Activated B cell treated with CpG ODN at 0.5 μM for 24 hours (primary cell): ENCODE results near the gene LTBR. TPM values are rescaled to one million over a fixed set of nuclear protein-coding genes. Genes with fewer than 3 reads are reported as not detected.

Experiments used
- ATAC-seq: fragments of 200-7000 bp; cut with Tn5 transposase; one replicate; pipeline ENCODE4 v1.10.0; 2021; ENCODE audit warnings: low read depth, mild to moderate bottlenecking, moderate library complexity
- CTCF ChIA-PET: fragments of 350-600 bp; sonication (Branson Sonifier 250); formaldehyde crosslinking; loops from one replicate; lab custom pipeline; 2021; ENCODE audit warnings: antibody characterized with exemption; lab: Charles Lee
- POLR2A ChIA-PET: fragments of 350-600 bp; sonication (Branson Sonifier 250); formaldehyde crosslinking; loops from one replicate; lab custom pipeline; 2021; ENCODE audit warnings: antibody characterized with exemption; lab: Charles Lee
- DNase-seq: peaks from one replicate; pipeline ENCODE4 v3.0.0; 2022
- H3K27ac Mint-ChIP-seq: one replicate; pipeline ENCODE4 v1.8.0; 2020; ENCODE audit warnings: mixed read lengths
- H3K27me3 Mint-ChIP-seq: one replicate; pipeline ENCODE4 v1.8.0; 2021; ENCODE audit warnings: mixed read lengths
- H3K36me3 Mint-ChIP-seq: one replicate; pipeline ENCODE4 v1.8.0; 2021; ENCODE audit warnings: low read depth, mixed read lengths
- H3K4me1 Mint-ChIP-seq: one replicate; pipeline ENCODE4 v1.8.0; 2021; ENCODE audit warnings: mixed read lengths
- H3K4me3 Mint-ChIP-seq: one replicate; pipeline ENCODE4 v1.8.0; 2020; ENCODE audit warnings: mild to moderate bottlenecking, mixed read lengths
- H3K9me3 Mint-ChIP-seq: one replicate; pipeline ENCODE4 v1.8.0; 2020; ENCODE audit warnings: mixed read lengths
- intact Hi-C: fragments of 100-400 bp; cut with micrococcal nuclease; formaldehyde crosslinking; loops from one replicate; pipeline ENCODE4 v1.15.1; 2024
- total RNA-seq: library from RNA; stranded (reverse); gene quantifications from 2 replicates; pipeline ENCODE4 v1.2.3, GENCODE V29; 2022
- TF ChIP-seq, protein P1 (sequence below): fragments of 200-600 bp; IDR thresholded peaks from one replicate; pipeline ENCODE4 v1.8.0; 2022; ENCODE audit warnings: antibody characterized with exemption, mild to moderate bottlenecking

LTBR gene
- total RNA-seq, 1 donor from 2014 or later = 0.33 TPM

DNA sequence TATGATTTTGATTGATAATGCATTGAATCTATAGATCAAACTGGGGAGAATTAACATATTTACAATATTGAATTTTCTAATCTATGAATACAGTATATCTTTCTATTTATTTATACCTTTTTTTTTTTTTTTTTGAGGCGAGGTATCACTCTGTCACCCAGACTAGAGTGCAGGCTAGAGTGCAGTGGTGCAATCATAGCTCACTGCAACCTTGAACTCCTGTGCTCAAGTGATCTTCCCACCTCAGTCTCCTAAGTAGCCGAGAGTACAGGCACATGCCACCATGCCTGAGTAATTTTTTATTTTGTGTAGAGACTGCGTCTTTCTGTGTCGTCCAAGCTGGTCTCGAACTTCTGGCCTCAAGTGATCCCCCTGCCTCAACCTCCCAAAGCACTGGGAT, 20.4 kb downstream of the LTBR start:
- no peaks in the 10 kb centered on the region for H3K4me1 Mint-ChIP-seq
- intact Hi-C loops = no loop called here
- H3K27me3 Mint-ChIP-seq = peaks cover 13% of the 10 kb centered on the region
- TF ChIP-seq, protein P1, sequence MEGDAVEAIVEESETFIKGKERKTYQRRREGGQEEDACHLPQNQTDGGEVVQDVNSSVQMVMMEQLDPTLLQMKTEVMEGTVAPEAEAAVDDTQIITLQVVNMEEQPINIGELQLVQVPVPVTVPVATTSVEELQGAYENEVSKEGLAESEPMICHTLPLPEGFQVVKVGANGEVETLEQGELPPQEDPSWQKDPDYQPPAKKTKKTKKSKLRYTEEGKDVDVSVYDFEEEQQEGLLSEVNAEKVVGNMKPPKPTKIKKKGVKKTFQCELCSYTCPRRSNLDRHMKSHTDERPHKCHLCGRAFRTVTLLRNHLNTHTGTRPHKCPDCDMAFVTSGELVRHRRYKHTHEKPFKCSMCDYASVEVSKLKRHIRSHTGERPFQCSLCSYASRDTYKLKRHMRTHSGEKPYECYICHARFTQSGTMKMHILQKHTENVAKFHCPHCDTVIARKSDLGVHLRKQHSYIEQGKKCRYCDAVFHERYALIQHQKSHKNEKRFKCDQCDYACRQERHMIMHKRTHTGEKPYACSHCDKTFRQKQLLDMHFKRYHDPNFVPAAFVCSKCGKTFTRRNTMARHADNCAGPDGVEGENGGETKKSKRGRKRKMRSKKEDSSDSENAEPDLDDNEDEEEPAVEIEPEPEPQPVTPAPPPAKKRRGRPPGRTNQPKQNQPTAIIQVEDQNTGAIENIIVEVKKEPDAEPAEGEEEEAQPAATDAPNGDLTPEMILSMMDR = no peak
- no peak for DNase-seq
- H3K27ac Mint-ChIP-seq = no peak overlapping the region
- no peaks in the 10 kb centered on the region for H3K36me3 Mint-ChIP-seq
- no peak overlapping the region for H3K4me3 Mint-ChIP-seq
- no peak for ATAC-seq
- ChIA-PET CTCF (no interaction called here), POLR2A (interaction anchor here (0.6 kb wide), 1 partner anchor 614 kb away, joined by 3 read pairs; the partner anchor contains the start of gene LPCAT3)
- no peaks in the 10 kb centered on the region for H3K9me3 Mint-ChIP-seq

DNA sequence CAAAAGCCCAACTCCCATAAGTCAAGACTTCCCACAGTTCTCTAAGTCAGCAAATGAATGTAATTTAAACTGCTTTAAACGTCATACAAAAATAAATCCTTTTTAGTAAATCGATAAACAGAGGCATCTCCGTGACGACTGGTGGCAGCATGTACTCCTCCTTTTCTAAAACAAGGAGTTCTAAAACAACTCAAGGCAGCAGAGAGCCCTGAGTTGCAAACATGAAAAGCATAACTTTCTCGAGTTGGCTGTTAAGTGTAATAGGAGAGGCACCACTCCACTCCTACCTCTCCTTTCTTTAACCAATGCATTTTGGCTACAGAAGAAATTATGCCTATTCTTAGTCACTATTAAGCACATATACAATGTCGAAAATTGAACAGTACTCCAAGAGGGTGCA, 22.0 kb downstream of the LTBR start:
- POLR2A ChIA-PET = no interaction called here
- TF ChIP-seq, protein P1 = no peak
- peaks cover 8% of the 10 kb centered on the region for H3K27me3 Mint-ChIP-seq
- DNase-seq = no peak
- intact Hi-C loops = no loop called here
- H3K36me3 Mint-ChIP-seq = no peaks in the 10 kb centered on the region
- no peaks in the 10 kb centered on the region for H3K4me1 Mint-ChIP-seq
- CTCF ChIA-PET = no interaction called here
- H3K4me3 Mint-ChIP-seq = no peak overlapping the region
- no peaks in the 10 kb centered on the region for H3K9me3 Mint-ChIP-seq
- ATAC-seq = no peak
- H3K27ac Mint-ChIP-seq = no peak overlapping the region

DNA sequence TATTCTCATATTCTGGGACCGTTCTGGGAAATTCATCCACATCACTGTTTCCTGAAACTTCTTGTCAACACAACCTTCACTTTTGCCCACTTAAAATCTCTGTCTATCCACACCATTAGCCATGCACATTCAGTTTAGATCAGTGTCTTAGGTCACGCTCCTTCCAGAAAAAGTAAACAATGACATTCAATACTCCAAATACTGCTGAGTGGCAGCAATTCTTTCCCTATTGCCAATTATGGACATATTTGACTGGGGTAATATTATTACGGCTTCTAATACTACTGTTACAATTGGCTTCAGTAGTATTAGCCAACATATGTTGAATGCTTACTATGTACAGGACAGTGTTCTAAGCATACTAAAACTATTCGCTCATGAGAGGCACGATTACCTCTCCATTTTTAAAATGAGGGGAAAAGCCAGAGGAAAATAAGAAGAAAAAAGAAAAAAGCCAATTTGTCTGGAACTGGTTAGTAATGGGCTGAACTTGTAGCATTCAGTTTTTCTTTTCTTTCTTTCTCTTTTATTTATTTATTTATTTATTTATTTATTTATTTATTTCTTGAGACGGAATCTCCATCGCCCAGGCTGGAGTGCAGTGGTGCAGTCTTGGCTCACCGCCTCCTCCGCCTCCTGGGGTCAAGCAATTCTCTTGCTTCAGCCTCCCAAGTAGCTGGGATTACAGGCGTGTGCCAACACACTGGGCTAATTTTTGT, 23.4 kb downstream of the LTBR start:
- Mint-ChIP-seq H3K27me3 (peaks cover 13% of the 10 kb centered on the region), H3K9me3 (no peaks in the 10 kb centered on the region), H3K27ac (no peak overlapping the region), H3K4me1 (no peaks in the 10 kb centered on the region), H3K4me3 (no peak overlapping the region), H3K36me3 (no peaks in the 10 kb centered on the region)
- CTCF ChIA-PET = no interaction called here
- DNase-seq = no peak
- intact Hi-C loops = no loop called here
- no peak for ATAC-seq
- POLR2A ChIA-PET = no interaction called here
- TF ChIP-seq, protein P1 = no peak

DNA sequence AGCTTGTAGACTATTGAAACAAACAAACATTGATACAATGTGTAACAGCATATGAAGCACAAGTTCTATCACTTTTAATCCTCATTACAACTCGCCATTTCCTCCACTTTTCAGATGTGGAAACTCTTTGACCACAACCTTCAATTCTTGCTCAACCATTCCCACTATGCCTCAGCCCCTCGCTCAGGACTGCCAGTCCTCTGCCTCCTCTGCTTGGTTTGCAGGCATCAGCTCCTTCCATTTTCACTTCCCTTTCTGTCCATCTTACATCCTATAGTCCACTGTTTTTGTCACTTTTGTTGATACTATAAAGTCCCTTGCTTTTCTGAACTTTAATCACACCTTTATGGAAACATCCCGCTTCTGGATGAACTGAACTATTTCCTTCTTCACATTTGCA, 32.6 kb downstream of the LTBR start:
- H3K27ac Mint-ChIP-seq = no peak overlapping the region
- H3K4me3 Mint-ChIP-seq = no peak overlapping the region
- H3K4me1 Mint-ChIP-seq = peaks cover 7% of the 10 kb centered on the region
- no peaks in the 10 kb centered on the region for H3K36me3 Mint-ChIP-seq
- DNase-seq (no peak), ATAC-seq (no peak)
- POLR2A ChIA-PET = interaction anchor here (0.7 kb wide), 1 partner anchor 197 kb away, joined by 4 read pairs; no protein-coding TSS in a partner anchor
- intact Hi-C loops = no loop called here
- peaks cover 13% of the 10 kb centered on the region for H3K27me3 Mint-ChIP-seq
- H3K9me3 Mint-ChIP-seq = no peaks in the 10 kb centered on the region
- TF ChIP-seq, protein P1 = no peak
- CTCF ChIA-PET = interaction anchor here (1.6 kb wide), 1 partner anchor 123 kb away, joined by 5 read pairs; no protein-coding TSS in a partner anchor

DNA sequence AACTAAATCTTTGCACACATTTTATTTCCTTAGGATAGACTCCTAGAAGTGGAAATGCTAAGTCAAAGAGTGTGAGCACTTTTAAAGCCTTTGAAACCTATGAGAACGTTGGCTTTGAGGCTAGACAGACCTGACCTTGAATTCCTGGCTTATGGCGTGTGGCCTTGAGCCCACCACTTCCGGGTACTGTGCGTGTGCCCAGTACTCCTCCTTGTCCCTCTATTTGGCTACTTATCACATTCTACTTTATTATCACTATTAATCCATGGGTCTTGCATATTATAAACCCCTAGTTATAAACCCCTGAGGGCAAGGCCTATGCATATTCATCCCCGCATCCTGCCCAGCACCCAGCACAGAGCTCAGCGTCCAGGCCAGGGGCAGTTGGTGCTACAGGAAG, 34.8 kb downstream of the LTBR start:
- H3K27me3 Mint-ChIP-seq = peaks cover 9% of the 10 kb centered on the region
- no peak for ATAC-seq
- peaks cover 13% of the 10 kb centered on the region for H3K4me1 Mint-ChIP-seq
- H3K4me3 Mint-ChIP-seq = no peak overlapping the region
- H3K27ac Mint-ChIP-seq = no peak overlapping the region
- TF ChIP-seq, protein P1 = no peak
- ChIA-PET CTCF (interaction anchor here (1.9 kb wide), 1 partner anchor 47 kb away, joined by 9 read pairs; no protein-coding TSS in a partner anchor), POLR2A (no interaction called here)
- DNase-seq = no peak
- intact Hi-C loops = no loop called here
- no peaks in the 10 kb centered on the region for H3K9me3 Mint-ChIP-seq
- no peaks in the 10 kb centered on the region for H3K36me3 Mint-ChIP-seq
